ENCODE data around the gene PROM1.

PROM1 gene

DNA sequence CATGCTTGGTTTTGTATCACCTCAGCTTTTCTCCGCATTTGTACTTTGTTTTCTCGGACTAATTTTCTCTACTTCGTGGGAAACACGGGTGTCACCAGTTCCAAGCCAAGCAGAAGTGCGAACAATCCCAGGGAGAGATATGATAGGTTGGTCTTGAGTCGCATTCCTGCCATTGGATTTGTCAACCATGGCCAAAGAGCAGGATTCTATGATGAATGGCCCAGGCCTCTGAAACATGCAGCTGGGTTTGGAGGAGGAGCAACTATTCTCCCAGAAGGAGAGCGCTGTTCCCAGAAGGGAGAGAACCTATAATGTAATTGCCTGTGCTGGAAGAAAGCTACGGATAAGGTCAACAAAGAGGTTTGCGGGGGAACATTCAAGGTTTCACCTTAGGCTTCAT is 135.0 kb downstream of the PROM1 start:
- H3K9ac ChIP-seq (ENCODE audit: low read depth, low read length, poor library complexity, severe bottlenecking), result no peak overlapping the region
- H3K4me1 ChIP-seq (ENCODE audit: insufficient read depth, low read length, poor library complexity, severe bottlenecking), result no peaks in the 10 kb centered on the region
- H3K4me3 ChIP-seq (ENCODE audit: low read length, poor library complexity, severe bottlenecking), result no peak overlapping the region
- H4K20me1 ChIP-seq (ENCODE audit: insufficient read depth, low read length, poor library complexity, severe bottlenecking), result no peaks in the 10 kb centered on the region
- H3K36me3 ChIP-seq (ENCODE audit: insufficient read depth, low read length), result no peaks in the 10 kb centered on the region
- H2AFZ ChIP-seq (ENCODE audit: low read length), result no peak overlapping the region
- no peaks in the 10 kb centered on the region for H3K79me2 ChIP-seq (ENCODE audit: insufficient read depth, low read length)
- H3K9me3 ChIP-seq (ENCODE audit: insufficient read depth, low read depth, low read length), result no peaks in the 10 kb centered on the region
- H3K9me2 ChIP-seq (replicated peaks; ENCODE audit: low read depth, low read length), result no peaks in the 10 kb centered on the region
- no peaks in the 10 kb centered on the region for H3K27me3 ChIP-seq (ENCODE audit: insufficient read depth, low read length, poor library complexity, severe bottlenecking)
- TF ChIP-seq, protein P1, sequence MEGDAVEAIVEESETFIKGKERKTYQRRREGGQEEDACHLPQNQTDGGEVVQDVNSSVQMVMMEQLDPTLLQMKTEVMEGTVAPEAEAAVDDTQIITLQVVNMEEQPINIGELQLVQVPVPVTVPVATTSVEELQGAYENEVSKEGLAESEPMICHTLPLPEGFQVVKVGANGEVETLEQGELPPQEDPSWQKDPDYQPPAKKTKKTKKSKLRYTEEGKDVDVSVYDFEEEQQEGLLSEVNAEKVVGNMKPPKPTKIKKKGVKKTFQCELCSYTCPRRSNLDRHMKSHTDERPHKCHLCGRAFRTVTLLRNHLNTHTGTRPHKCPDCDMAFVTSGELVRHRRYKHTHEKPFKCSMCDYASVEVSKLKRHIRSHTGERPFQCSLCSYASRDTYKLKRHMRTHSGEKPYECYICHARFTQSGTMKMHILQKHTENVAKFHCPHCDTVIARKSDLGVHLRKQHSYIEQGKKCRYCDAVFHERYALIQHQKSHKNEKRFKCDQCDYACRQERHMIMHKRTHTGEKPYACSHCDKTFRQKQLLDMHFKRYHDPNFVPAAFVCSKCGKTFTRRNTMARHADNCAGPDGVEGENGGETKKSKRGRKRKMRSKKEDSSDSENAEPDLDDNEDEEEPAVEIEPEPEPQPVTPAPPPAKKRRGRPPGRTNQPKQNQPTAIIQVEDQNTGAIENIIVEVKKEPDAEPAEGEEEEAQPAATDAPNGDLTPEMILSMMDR (conservative IDR thresholded peaks at IDR 0.05; ENCODE audit: low read length), result no peak
- TF ChIP-seq EZH2phosphoT487 (IDR thresholded peaks at IDR 0.05; ENCODE audit: borderline replicate concordance), result no peak
- no peak overlapping the region for H3K4me2 ChIP-seq (ENCODE audit: low read depth, low read length, poor library complexity, severe bottlenecking)
- H3F3A ChIP-seq (ENCODE audit: low read depth), result no peaks in the 10 kb centered on the region

DNA sequence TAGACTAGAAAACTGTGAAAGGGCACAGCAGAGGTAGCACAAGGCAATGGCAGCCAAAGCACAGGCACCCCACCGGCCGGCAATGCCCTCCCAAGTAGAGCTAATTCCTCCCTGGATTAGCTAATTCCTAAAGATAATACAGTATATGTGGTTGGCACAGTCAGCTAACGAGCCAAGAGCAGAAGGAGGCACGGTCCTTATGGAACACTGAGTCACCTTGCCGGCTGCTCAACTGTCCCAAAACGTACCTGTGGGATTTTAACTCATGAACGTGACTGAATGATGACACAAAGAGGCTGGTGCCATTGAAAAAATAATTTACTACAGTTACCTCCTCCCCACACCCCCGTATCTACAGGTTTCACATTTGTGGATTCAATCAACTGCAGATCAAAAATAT is 136.1 kb downstream of the PROM1 start:
- Histone ChIP-seq H2AFZ (ENCODE audit: low read length) (no peak overlapping the region), H3K79me2 (ENCODE audit: insufficient read depth, low read length) (no peaks in the 10 kb centered on the region), H3K36me3 (ENCODE audit: insufficient read depth, low read length) (no peaks in the 10 kb centered on the region), H3K4me3 (ENCODE audit: low read length, poor library complexity, severe bottlenecking) (no peak overlapping the region), H3K9me2 (replicated peaks; ENCODE audit: low read depth, low read length) (no peaks in the 10 kb centered on the region), H3K4me2 (ENCODE audit: low read depth, low read length, poor library complexity, severe bottlenecking) (no peak overlapping the region), H3F3A (ENCODE audit: low read depth) (no peaks in the 10 kb centered on the region), H3K9ac (ENCODE audit: low read depth, low read length, poor library complexity, severe bottlenecking) (no peak overlapping the region), H3K4me1 (ENCODE audit: insufficient read depth, low read length, poor library complexity, severe bottlenecking) (no peaks in the 10 kb centered on the region), H3K27me3 (ENCODE audit: insufficient read depth, low read length, poor library complexity, severe bottlenecking) (no peaks in the 10 kb centered on the region), H3K9me3 (ENCODE audit: insufficient read depth, low read depth, low read length) (no peaks in the 10 kb centered on the region), H4K20me1 (ENCODE audit: insufficient read depth, low read length, poor library complexity, severe bottlenecking) (no peaks in the 10 kb centered on the region)
- TF ChIP-seq, protein P1 (conservative IDR thresholded peaks at IDR 0.05; ENCODE audit: low read length), result no peak
- no peak for TF ChIP-seq EZH2phosphoT487 (IDR thresholded peaks at IDR 0.05; ENCODE audit: borderline replicate concordance)

DNA sequence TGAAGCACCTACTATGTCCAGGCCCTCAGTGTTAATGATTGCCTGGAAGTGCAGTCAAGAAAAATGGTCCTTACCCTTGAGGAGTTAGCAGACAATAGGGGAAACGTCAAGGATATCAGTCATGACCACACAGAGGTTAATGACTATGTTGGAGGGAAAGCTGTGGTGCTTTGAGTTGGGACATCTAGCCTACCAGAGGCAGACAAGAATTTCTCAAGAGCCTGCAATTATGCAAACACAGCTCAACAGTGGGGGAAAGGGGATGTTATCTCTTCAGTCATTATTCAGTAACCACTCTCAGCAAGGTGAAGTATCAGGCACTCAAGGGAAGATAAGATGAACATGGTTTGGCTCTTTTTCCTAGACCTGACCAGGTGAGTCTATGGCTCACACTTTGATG is 138.3 kb downstream of the PROM1 start:
- no peaks in the 10 kb centered on the region for H3K9me2 ChIP-seq (replicated peaks; ENCODE audit: low read depth, low read length)
- H3K27me3 ChIP-seq (ENCODE audit: insufficient read depth, low read length, poor library complexity, severe bottlenecking), result no peaks in the 10 kb centered on the region
- H2AFZ ChIP-seq (ENCODE audit: low read length), result no peak overlapping the region
- H3K4me1 ChIP-seq (ENCODE audit: insufficient read depth, low read length, poor library complexity, severe bottlenecking), result no peaks in the 10 kb centered on the region
- no peaks in the 10 kb centered on the region for H3K9me3 ChIP-seq (ENCODE audit: insufficient read depth, low read depth, low read length)
- H3K4me3 ChIP-seq (ENCODE audit: low read length, poor library complexity, severe bottlenecking), result no peak overlapping the region
- H3K36me3 ChIP-seq (ENCODE audit: insufficient read depth, low read length), result no peaks in the 10 kb centered on the region
- H3K79me2 ChIP-seq (ENCODE audit: insufficient read depth, low read length), result no peaks in the 10 kb centered on the region
- no peaks in the 10 kb centered on the region for H3F3A ChIP-seq (ENCODE audit: low read depth)
- no peaks in the 10 kb centered on the region for H4K20me1 ChIP-seq (ENCODE audit: insufficient read depth, low read length, poor library complexity, severe bottlenecking)
- H3K9ac ChIP-seq (ENCODE audit: low read depth, low read length, poor library complexity, severe bottlenecking), result no peak overlapping the region
- TF ChIP-seq EZH2phosphoT487 (IDR thresholded peaks at IDR 0.05; ENCODE audit: borderline replicate concordance), result no peak
- TF ChIP-seq, protein P1 (conservative IDR thresholded peaks at IDR 0.05; ENCODE audit: low read length), result no peak
- no peak overlapping the region for H3K4me2 ChIP-seq (ENCODE audit: low read depth, low read length, poor library complexity, severe bottlenecking)
